ENCODE measurements around the gene PPP2R2D.

PPP2R2D gene

GRCh38 chr10:131971591-131971990 lies 70.8 kb downstream of the PPP2R2D start:
- no peak overlapping the region for H3K4me3 ChIP-seq (ENCODE audit: low read depth, low read length)
- ChIA-PET CTCF (interaction anchor here (0.9 kb wide), 1 partner anchor 86 kb away, joined by 3 read pairs; no protein-coding TSS in a partner anchor), POLR2A (no interaction called here)
- DNase-seq (ENCODE audit: low read depth, low spot score) = no peak
- no peak for TF ChIP-seq CTCF (IDR thresholded peaks at IDR 0.05; ENCODE audit: insufficient read depth, low read length, missing control alignments)

GRCh38 chr10:131972474-131973071 lies 71.8 kb downstream of the PPP2R2D start:
- no peak for TF ChIP-seq CTCF (IDR thresholded peaks at IDR 0.05; ENCODE audit: insufficient read depth, low read length, missing control alignments)
- no peak overlapping the region for H3K4me3 ChIP-seq (ENCODE audit: low read depth, low read length)
- POLR2A ChIA-PET = interaction anchor here (1.3 kb wide), 1 partner anchor 24 kb away, joined by 5 read pairs; no protein-coding TSS in a partner anchor
- no peak for DNase-seq (ENCODE audit: low read depth, low spot score)
- CTCF ChIA-PET = interaction anchor here (1.0 kb wide), 2 partner anchors 8 to 26 kb away, joined by 3 read pairs; no protein-coding TSS in a partner anchor

- ChIA-PET POLR2A (interaction anchor here (1.3 kb wide), 1 partner anchor 25 kb away, joined by 5 read pairs; no protein-coding TSS in a partner anchor), CTCF (interaction anchor here (1.0 to 1.7 kb wide), 3 partner anchors 8 to 26 kb away, joined by 3 to 7 read pairs (median 3); no protein-coding TSS in a partner anchor)
- no peak overlapping the region for H3K4me3 ChIP-seq (ENCODE audit: low read depth, low read length)
These were observed 72.5 kb downstream of the PPP2R2D start for GRCh38 chr10:131973160-131973951.

GRCh38 chr10:131974034-131974817 lies 73.4 kb downstream of the PPP2R2D start:
- TF ChIP-seq CTCF (IDR thresholded peaks at IDR 0.05; ENCODE audit: insufficient read depth, low read length, missing control alignments) = no peak

More at GRCh38 chr10:131973160-131973951, 72.5 kb downstream of the PPP2R2D start:
- DNase-seq (ENCODE audit: low read depth, low spot score) = no peak
- no peak for TF ChIP-seq CTCF (IDR thresholded peaks at IDR 0.05; ENCODE audit: insufficient read depth, low read length, missing control alignments)

GRCh38 chr10:131975003-131975402 lies 74.2 kb downstream of the PPP2R2D start:
- no peak for DNase-seq (ENCODE audit: low read depth, low spot score)
- H3K4me3 ChIP-seq (ENCODE audit: low read depth, low read length) = no peak overlapping the region
- ChIA-PET POLR2A (no interaction called here), CTCF (interaction anchor here (1.1 to 1.7 kb wide), 2 partner anchors 10 to 48 kb away, joined by 6 to 7 read pairs; no protein-coding TSS in a partner anchor)
- TF ChIP-seq CTCF (IDR thresholded peaks at IDR 0.05; ENCODE audit: insufficient read depth, low read length, missing control alignments) = no peak

More at GRCh38 chr10:131974034-131974817, 73.4 kb downstream of the PPP2R2D start:
- no peak overlapping the region for H3K4me3 ChIP-seq (ENCODE audit: low read depth, low read length)
- no peak for DNase-seq (ENCODE audit: low read depth, low spot score)
- ChIA-PET CTCF (interaction anchor here (1.1 to 1.7 kb wide), 2 partner anchors 9 to 48 kb away, joined by 6 to 7 read pairs; no protein-coding TSS in a partner anchor), POLR2A (no interaction called here)
